Fibroblast of lung (primary cell): Measurements from ENCODE around the gene PPP1R9A.

Experiments
- CTCF ChIP-seq, 2 donors: IDR thresholded peaks in 1 of 2; conservative IDR thresholded peaks in 1 of 2; 1 replicate in 1 of 2; 2 replicates in 1 of 2; pipeline ENCODE4 v1.5.1; 2011 to 2012; ENCODE audit warnings: low read length in 2 of 2, control low read depth in 1 of 2, inconsistent platforms in 1 of 2, low read depth in 1 of 2, mild to moderate bottlenecking in 1 of 2
- EZH2 ChIP-seq: IDR thresholded peaks from 2 replicates; pipeline ENCODE4 v1.5.1; 2012; ENCODE audit warnings: low read length, control low read depth, mild to moderate bottlenecking; ENCODE audit errors: missing control alignments

GRCh38 chr7:94974423-94974822 is 67.0 kb downstream of the PPP1R9A start:
- TF ChIP-seq EZH2: no peak
- no peak for TF ChIP-seq CTCF (conservative IDR thresholded peaks at IDR 0.05 in 1 of 2, IDR thresholded peaks at IDR 0.05 in 1 of 2; ENCODE audit: low read depth in 1 of 2, low read length in 2 of 2)
